GM12878 (cell line): ENCODE data around the gene PRKAG2. TPM values are rescaled to one million over a fixed set of nuclear protein-coding genes. Genes with fewer than 3 reads are reported as not detected.

Source experiments
- ATAC-seq: fragments of 200-7000 bp; cut with Tn5 transposase; 3 replicates; pipeline ENCODE4 v1.9.1; 2020; ENCODE audit warnings: mild to moderate bottlenecking, moderate library complexity
- BruUV-seq: library from RNA; stranded (reverse); fragments of 400-500 nt; replicated peaks from 2 replicates; lab custom pipeline; 2021; lab: Mats Ljungman, UMichigan
- CTCF ChIA-PET: fragments of 300-600 bp; sonication (Branson Sonifier 250); formaldehyde crosslinking; extraction: SDS; loops from one replicate; lab custom pipeline; 2021; ENCODE audit warnings: inconsistent platforms; lab: Yijun Ruan, JAX
- POLR2A ChIA-PET: fragments of 350-600 bp; formaldehyde crosslinking; extraction: SDS; loops from one replicate; lab custom pipeline; 2021; ENCODE audit warnings: inconsistent platforms; lab: Charles Lee
- RAD21 ChIA-PET: fragments of 300-600 bp; sonication (Branson Sonifier 250); formaldehyde crosslinking; loops from one replicate; lab custom pipeline; 2023; ENCODE audit warnings: antibody characterized with exemption; ENCODE audit not compliant: unreplicated experiment; lab: Charles Lee
- SMC1A ChIA-PET: fragments of 300-600 bp; sonication (Branson Sonifier 250); formaldehyde crosslinking; loops from one replicate; lab custom pipeline; 2023; ENCODE audit not compliant: unreplicated experiment, uncharacterized antibody; lab: Charles Lee
- DNase-seq: peaks from one replicate; pipeline ENCODE4 v3.0.0-alpha.2; 2011; ENCODE audit warnings: low read depth, low spot score
- FAIRE-seq: peaks from 3 replicates; lab custom pipeline; 2011; peaks lifted over from hg19 to GRCh38; lab: Jason Lieb, UNC
- H2AFZ ChIP-seq: 2 replicates; pipeline ENCODE4 v1.6.0; 2011; ENCODE audit warnings: low read depth, low read length, control low read depth; ENCODE audit not compliant: control insufficient read depth
- H3K27ac ChIP-seq: 2 replicates; pipeline ENCODE4 v1.5.1; 2011; ENCODE audit warnings: control low read depth; ENCODE audit not compliant: control insufficient read depth, insufficient read depth
- H3K27me3 ChIP-seq, 2 experiments: replicated peaks in 1 of 2; 2 replicates each; pipeline versions ENCODE4 v1.6.0 to v1.6.1; 2011; ENCODE audit warnings: low read length in 1 of 2; ENCODE audit not compliant: control insufficient read depth in 2 of 2, insufficient read depth in 2 of 2
- H3K36me3 ChIP-seq, 2 experiments: 2 replicates each; pipeline ENCODE4 v1.5.1; 2011; ENCODE audit warnings: low read length in 1 of 2; ENCODE audit not compliant: control insufficient read depth in 2 of 2, insufficient read depth in 2 of 2
- H3K4me1 ChIP-seq: 2 replicates; pipeline ENCODE4 v1.6.1; 2011; ENCODE audit warnings: mild to moderate bottlenecking, low read length, moderate library complexity, mixed read lengths; ENCODE audit not compliant: control insufficient read depth, insufficient read depth
- H3K4me2 ChIP-seq: 2 replicates; pipeline ENCODE4 v1.6.0; 2011; ENCODE audit warnings: control low read depth; ENCODE audit not compliant: control insufficient read depth, insufficient read depth
- H3K4me3 ChIP-seq: fragments of 200-600 bp; sonication (generic); 2 replicates; pipeline ENCODE4 v1.5.1; 2016
- H3K79me2 ChIP-seq: 2 replicates; pipeline ENCODE4 v1.6.0; 2011; ENCODE audit warnings: low read length; ENCODE audit not compliant: control insufficient read depth, insufficient read depth
- H3K9ac ChIP-seq: 2 replicates; pipeline ENCODE4 v1.8.0; 2011; ENCODE audit warnings: low read length, control low read depth, mixed read lengths; ENCODE audit not compliant: control insufficient read depth, insufficient read depth
- H3K9me3 ChIP-seq: replicated peaks from 3 replicates; pipeline ENCODE4 v1.5.1; 2011; ENCODE audit warnings: mild to moderate bottlenecking, low read length; ENCODE audit not compliant: control insufficient read depth, insufficient read depth
- H4K20me1 ChIP-seq: 2 replicates; pipeline ENCODE4 v1.6.0; 2011; ENCODE audit not compliant: control insufficient read depth, insufficient read depth
- ESRRA ChIP-seq: IDR thresholded peaks from 2 replicates; pipeline ENCODE4 v1.6.1; 2012; ENCODE audit warnings: mild to moderate bottlenecking, low read length, improper control_type of control experiment
- POLR2AphosphoS5 ChIP-seq: IDR thresholded peaks from 2 replicates; pipeline ENCODE4 v1.6.1; 2011; ENCODE audit warnings: mild to moderate bottlenecking, low read length, inconsistent platforms
- WGBS: methylation state at CpG from one replicate; pipeline ENCODE4 v1.1.6; 2016; ENCODE audit warnings: low lambda C conversion rate; ENCODE audit not compliant: insufficient replicate concordance, insufficient coverage; ENCODE audit errors: missing lambda C conversion rate; 5-methylcytosine and 5-hydroxymethylcytosine counted together
- in situ Hi-C: fragments of 300-500 bp; cut with MboI; formaldehyde crosslinking; loops from 9 replicates; pipeline ENCODE4 v1.14.3; 2018; ENCODE audit warnings: mixed read lengths
- intact Hi-C: fragments of 100-400 bp; cut with micrococcal nuclease; formaldehyde crosslinking; loops from one replicate; pipeline ENCODE4 v1.14.2; 2022; ENCODE audit not compliant: unreplicated experiment
- polyA plus RNA-seq, 11 experiments: library from polyadenylated mRNA; depleted of rRNA in 4 of 11; unstranded in 6 of 11; stranded (reverse) in 5 of 11; fragments of >200 nt; fragmentation: Nextera tagmentation in 4 of 11; fragmentation: Illumina TruSeq in 1 of 11; extraction: Ambion mirVana in 4 of 11; extraction: Trizol in 1 of 11; gene quantifications; 1 replicate in 1 of 11; 2 replicates in 10 of 11; pipeline versions ENCODE4 v1.2.1 to v1.2.3, GENCODE V29; 2011 to 2016; ENCODE audit warnings: inconsistent platforms in 2 of 11, missing spikeins in 2 of 11, low read depth in 1 of 11
- small RNA-seq: library from RNA; depleted of rRNA; stranded (forward); fragments of <200 nt; gene quantifications from one replicate; pipeline ENCODE3, GENCODE V24; 2014
- total RNA-seq, 4 experiments: library from RNA; depleted of rRNA in 3 of 4; stranded (reverse); fragments of >200 nt in 3 of 4; fragmentation: Illumina TruSeq in 1 of 4; extraction: Trizol in 1 of 4; gene quantifications; 2 replicates each; pipeline versions ENCODE4 v1.2.1 to v1.2.3, GENCODE V29; 2013 to 2021
- TF ChIP-seq, protein P1 (sequence below), 3 experiments: IDR thresholded peaks in 2 of 3; conservative IDR thresholded peaks in 1 of 3; 2 replicates each; pipeline ENCODE4 v1.5.1; 2011; ENCODE audit warnings: low read depth in 3 of 3, low read length in 3 of 3, mild to moderate bottlenecking in 3 of 3, control low read depth in 2 of 3, moderate library complexity in 2 of 3, inconsistent platforms in 1 of 3, mixed read lengths in 1 of 3; ENCODE audit not compliant: control insufficient read depth in 2 of 3, insufficient read depth in 1 of 3; ENCODE audit errors: extremely low read depth in 1 of 3

Gene PRKAG2
- total and polyA plus RNA-seq, 10 of the 15 experiments (the other 5 are each of a cell fraction or from before 2014, with no cell fraction given) = 3.4 to 8.9 (median 6.8) TPM

DNA sequence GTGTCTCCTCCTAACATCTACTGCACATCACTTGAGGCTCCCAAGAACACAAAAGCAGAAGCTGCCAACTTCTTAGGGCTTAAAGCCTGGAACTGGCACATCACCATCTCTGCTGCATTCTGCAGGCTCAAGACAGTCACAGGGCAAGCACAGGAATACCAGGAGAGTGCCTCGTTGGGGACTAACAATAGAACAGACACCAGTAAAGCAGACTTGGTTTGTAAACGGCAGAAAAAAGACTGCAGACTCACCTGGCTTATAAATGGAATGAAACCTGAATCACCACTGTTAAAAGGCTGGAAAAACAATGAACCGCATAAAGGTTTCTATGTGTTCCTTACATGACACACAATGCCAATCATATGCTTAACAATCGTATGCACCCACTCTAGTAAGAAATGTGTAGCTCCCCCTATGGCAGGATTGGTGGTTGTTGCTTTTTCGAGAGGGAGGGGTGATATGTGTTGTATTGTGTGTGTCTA, 370.0 kb downstream of the PRKAG2 start:
- ChIA-PET CTCF (interaction anchor here (2.2 to 2.4 kb wide), 3 partner anchors 8 to 10 kb away, joined by 6 to 12 read pairs (median 9); no protein-coding TSS in a partner anchor), POLR2A (interaction anchor here (1.3 kb wide), 1 partner anchor 9 kb away, joined by 6 read pairs; no protein-coding TSS in a partner anchor), SMC1A (interaction anchor here (2.2 kb wide), 1 partner anchor 34 kb away, joined by 9 read pairs; no protein-coding TSS in a partner anchor), RAD21 (interaction anchor here (2.1 to 2.4 kb wide), 2 partner anchors 10 to 13 kb away, joined by 6 to 9 read pairs; partner anchors contain the start of gene RHEB)
- BruUV-seq = no TSS peak
- Histone ChIP-seq H3K4me1 (peaks cover 2% of the 10 kb centered on the region; the same call in 1 of the 2 replicates), H3K79me2 (peaks cover 98% of the 10 kb centered on the region), H3K4me2 (no peak overlapping the region), H3K9me3 (peaks cover 1% of the 10 kb centered on the region; the same call in 2 of the 3 replicates), H3K36me3 (peaks cover 0 to 2% of the 10 kb centered on the region in 2 experiments; a peak in 2 of 4 replicates), H3K9ac (no peak overlapping the region), H2AFZ (no peak overlapping the region), H4K20me1 (no peaks in the 10 kb centered on the region), H3K27me3 (no peaks in the 10 kb centered on the region), H3K4me3 (no peak overlapping the region), H3K27ac (no peak overlapping the region)
- DNase-seq (no peak), ATAC-seq (peak; percentile 45), FAIRE-seq (no peak)
- in situ Hi-C loops (no loop called here), intact Hi-C loops (no loop called here)
- TF ChIP-seq POLR2AphosphoS5 = peak; percentile 54; the same call in 1 of the 2 replicates
- TF ChIP-seq, protein P1, sequence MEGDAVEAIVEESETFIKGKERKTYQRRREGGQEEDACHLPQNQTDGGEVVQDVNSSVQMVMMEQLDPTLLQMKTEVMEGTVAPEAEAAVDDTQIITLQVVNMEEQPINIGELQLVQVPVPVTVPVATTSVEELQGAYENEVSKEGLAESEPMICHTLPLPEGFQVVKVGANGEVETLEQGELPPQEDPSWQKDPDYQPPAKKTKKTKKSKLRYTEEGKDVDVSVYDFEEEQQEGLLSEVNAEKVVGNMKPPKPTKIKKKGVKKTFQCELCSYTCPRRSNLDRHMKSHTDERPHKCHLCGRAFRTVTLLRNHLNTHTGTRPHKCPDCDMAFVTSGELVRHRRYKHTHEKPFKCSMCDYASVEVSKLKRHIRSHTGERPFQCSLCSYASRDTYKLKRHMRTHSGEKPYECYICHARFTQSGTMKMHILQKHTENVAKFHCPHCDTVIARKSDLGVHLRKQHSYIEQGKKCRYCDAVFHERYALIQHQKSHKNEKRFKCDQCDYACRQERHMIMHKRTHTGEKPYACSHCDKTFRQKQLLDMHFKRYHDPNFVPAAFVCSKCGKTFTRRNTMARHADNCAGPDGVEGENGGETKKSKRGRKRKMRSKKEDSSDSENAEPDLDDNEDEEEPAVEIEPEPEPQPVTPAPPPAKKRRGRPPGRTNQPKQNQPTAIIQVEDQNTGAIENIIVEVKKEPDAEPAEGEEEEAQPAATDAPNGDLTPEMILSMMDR (IDR thresholded peaks at IDR 0.05 in 2 of 3, conservative IDR thresholded peaks at IDR 0.05 in 1 of 3; ENCODE audit: control insufficient read depth in 2 of 3, extremely low read depth in 1 of 3, insufficient read depth in 1 of 3, low read depth in 3 of 3, low read length in 3 of 3) = no peak
- TF ChIP-seq ESRRA = no peak
- 58% methylated on average over 5 of the region's 5 CpGs for WGBS

Small RNA genes within 50 kb of the gene (small RNA-seq; reads per million reads assigned to genes)
- gene RF00019 (not detected), gene RNU6-604P (not detected)

Other genes starting within 250 kb of the PRKAG2 start
- gene GALNTL5, start 79.3 kb upstream of the PRKAG2 start, total RNA-seq (2014; rRNA removed) = not detected in 2 replicates
- gene GALNTL5, start 79.3 kb upstream of the PRKAG2 start, total RNA-seq (2014; rRNA removed; fragmentation: Illumina TruSeq; extraction: Trizol) = not detected in 2 replicates
- gene GALNTL5, start 79.3 kb upstream of the PRKAG2 start, total RNA-seq (2021) = not detected in 2 replicates
- gene GALNTL5, start 79.3 kb upstream of the PRKAG2 start, polyA plus RNA-seq (2011; rRNA removed) = not detected in 2 replicates
- not detected in 2 replicates for gene GALNTL5, start 79.3 kb upstream of the PRKAG2 start, polyA plus RNA-seq (2014; fragmentation: Illumina TruSeq; extraction: Trizol)
- gene GALNTL5, start 79.3 kb upstream of the PRKAG2 start, polyA plus RNA-seq (2014; fragmentation: Nextera tagmentation; extraction: Ambion mirVana) = not detected
- gene GALNTL5, start 79.3 kb upstream of the PRKAG2 start, polyA plus RNA-seq (2014; rRNA removed) = not detected in 2 replicates
- gene GALNTL5, start 79.3 kb upstream of the PRKAG2 start, polyA plus RNA-seq (2016; fragmentation: Nextera tagmentation; extraction: Ambion mirVana) = not detected
- gene GALNT11, start 148.6 kb upstream of the PRKAG2 start, total RNA-seq (2014; rRNA removed) = 6.8 and 9.3 TPM in 2 replicates
- 7.2 and 7.9 TPM in 2 replicates for gene GALNT11, start 148.6 kb upstream of the PRKAG2 start, total RNA-seq (2014; rRNA removed; fragmentation: Illumina TruSeq; extraction: Trizol)
- 6.0 TPM in 2 replicates for gene GALNT11, start 148.6 kb upstream of the PRKAG2 start, total RNA-seq (2021)
- 3.2 and 4.2 TPM in 2 replicates for gene GALNT11, start 148.6 kb upstream of the PRKAG2 start, polyA plus RNA-seq (2011; rRNA removed)
- 9.5 and 16.6 TPM in 2 replicates for gene GALNT11, start 148.6 kb upstream of the PRKAG2 start, polyA plus RNA-seq (2014; fragmentation: Illumina TruSeq; extraction: Trizol)
- 1 to 10 TPM; 2.0 to 3.1 TPM for gene GALNT11, start 148.6 kb upstream of the PRKAG2 start, polyA plus RNA-seq (2014; fragmentation: Nextera tagmentation; extraction: Ambion mirVana)
- 5.6 and 5.9 TPM in 2 replicates for gene GALNT11, start 148.6 kb upstream of the PRKAG2 start, polyA plus RNA-seq (2014; rRNA removed)
- 1 to 10 TPM; 9.0 to 9.2 TPM for gene GALNT11, start 148.6 kb upstream of the PRKAG2 start, polyA plus RNA-seq (2016; fragmentation: Nextera tagmentation; extraction: Ambion mirVana)